Astrocyte (in vitro differentiated cells and primary cell): Measurements from ENCODE around the gene SPTLC3. TPM values are rescaled to one million over a fixed set of nuclear protein-coding genes. Genes with fewer than 3 reads are reported as not detected.

Experiments used
- DNase-seq: peaks from one replicate; pipeline ENCODE4 v3.0.0-alpha.2; 2010; ENCODE audit warnings: low read depth
- FAIRE-seq: peaks from 2 replicates; lab custom pipeline; 2011; peaks lifted over from hg19 to GRCh38; lab: Jason Lieb, UNC
- H2AFZ ChIP-seq: 2 replicates; pipeline ENCODE4 v1.6.0; 2012; ENCODE audit warnings: low read depth, low read length, inconsistent platforms
- H3K27ac ChIP-seq: 2 replicates; pipeline ENCODE4 v1.5.1; 2011; ENCODE audit warnings: low read depth, low read length, inconsistent platforms
- H3K27me3 ChIP-seq: 2 replicates; pipeline ENCODE4 v1.6.0; 2011; ENCODE audit warnings: low read length, inconsistent platforms; ENCODE audit not compliant: insufficient read depth
- H3K36me3 ChIP-seq: 2 replicates; pipeline ENCODE4 v1.5.1; 2011; ENCODE audit warnings: low read length, inconsistent platforms; ENCODE audit not compliant: insufficient read depth
- H3K4me1 ChIP-seq: 2 replicates; pipeline ENCODE4 v1.5.1; 2011; ENCODE audit warnings: low read length, inconsistent platforms; ENCODE audit not compliant: insufficient read depth
- H3K4me2 ChIP-seq: 2 replicates; pipeline ENCODE4 v1.6.0; 2012; ENCODE audit warnings: low read length, inconsistent platforms
- H3K4me3 ChIP-seq: 2 replicates; pipeline ENCODE4 v1.5.1; 2011; ENCODE audit warnings: low read depth, mild to moderate bottlenecking, low read length, inconsistent platforms; ENCODE audit not compliant: insufficient read depth
- H3K79me2 ChIP-seq: 2 replicates; pipeline ENCODE4 v1.6.0; 2012; ENCODE audit warnings: mild to moderate bottlenecking, low read length, inconsistent platforms; ENCODE audit not compliant: insufficient read depth
- H3K9ac ChIP-seq: 2 replicates; pipeline ENCODE4 v1.6.0; 2012; ENCODE audit warnings: mild to moderate bottlenecking, low read length, inconsistent platforms
- H3K9me3 ChIP-seq: 2 replicates; pipeline ENCODE4 v1.5.1; 2012; ENCODE audit warnings: low read depth, mild to moderate bottlenecking, low read length, inconsistent platforms; ENCODE audit not compliant: insufficient read depth
- H4K20me1 ChIP-seq: 2 replicates; pipeline ENCODE4 v1.6.0; 2012; ENCODE audit warnings: low read length, inconsistent platforms; ENCODE audit not compliant: insufficient read depth
- H3K27ac Mint-ChIP-seq: one replicate; pipeline ENCODE4 v1.8.0; 2021; ENCODE audit warnings: mild to moderate bottlenecking, mixed read lengths; ENCODE audit not compliant: unreplicated experiment
- H3K27me3 Mint-ChIP-seq: one replicate; pipeline ENCODE4 v1.8.0; 2021; ENCODE audit warnings: low read depth, mixed read lengths; ENCODE audit not compliant: unreplicated experiment
- H3K36me3 Mint-ChIP-seq: one replicate; pipeline ENCODE4 v1.8.0; 2021; ENCODE audit warnings: low read depth, mixed read lengths; ENCODE audit not compliant: unreplicated experiment
- H3K4me1 Mint-ChIP-seq: one replicate; pipeline ENCODE4 v1.8.0; 2021; ENCODE audit warnings: low read depth, mixed read lengths; ENCODE audit not compliant: unreplicated experiment
- H3K4me3 Mint-ChIP-seq: one replicate; pipeline ENCODE4 v1.8.0; 2021; ENCODE audit warnings: mild to moderate bottlenecking, moderate library complexity, mixed read lengths; ENCODE audit not compliant: unreplicated experiment
- H3K9me3 Mint-ChIP-seq: one replicate; pipeline ENCODE4 v1.8.0; 2021; ENCODE audit warnings: mild to moderate bottlenecking, mixed read lengths; ENCODE audit not compliant: unreplicated experiment
- EZH2 ChIP-seq: IDR thresholded peaks from 2 replicates; pipeline ENCODE4 v1.6.1; 2012; ENCODE audit warnings: mild to moderate bottlenecking, low read length, inconsistent platforms; ENCODE audit not compliant: insufficient read depth
- total RNA-seq: library from RNA; stranded (reverse); gene quantifications from 2 replicates; pipeline ENCODE4 v1.2.1, GENCODE V29; 2021
- TF ChIP-seq, protein P1 (sequence below): IDR thresholded peaks from 2 replicates; pipeline ENCODE4 v1.5.1; 2011; ENCODE audit warnings: low read depth, mild to moderate bottlenecking, inconsistent platforms, low read length, moderate library complexity; ENCODE audit not compliant: insufficient read depth

SPTLC3 gene
- total RNA-seq, 1 donor from 2014 or later = 5.7 TPM

DNA sequence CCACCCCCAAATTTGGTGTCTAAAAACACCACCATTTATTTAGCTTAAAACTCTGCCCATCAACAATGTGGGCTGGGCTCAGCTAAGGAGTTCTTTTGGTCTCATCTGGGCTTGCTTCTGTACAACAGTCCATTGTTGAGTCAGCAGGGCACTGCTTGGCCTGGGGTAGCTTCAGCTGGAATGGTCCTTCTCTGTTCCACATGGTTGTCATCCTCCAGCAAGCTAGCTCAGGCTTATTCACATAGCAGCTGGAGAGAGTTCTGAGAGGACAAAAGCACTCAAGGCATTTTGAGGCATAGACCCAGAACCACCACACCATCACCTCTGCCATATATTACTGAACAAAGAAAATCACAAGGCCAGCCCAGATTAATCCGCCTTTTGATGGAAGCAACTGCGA is 116.7 kb downstream of the SPTLC3 start:
- H3K27me3 ChIP-seq = no peaks in the 10 kb centered on the region
- H3K4me1 ChIP-seq = no peaks in the 10 kb centered on the region
- H3K9me3 ChIP-seq = no peaks in the 10 kb centered on the region
- Mint-ChIP-seq H3K36me3 (peaks cover 2% of the 10 kb centered on the region), H3K9me3 (no peaks in the 10 kb centered on the region), H3K27me3 (peaks cover 3% of the 10 kb centered on the region), H3K4me1 (no peaks in the 10 kb centered on the region), H3K4me3 (no peak overlapping the region), H3K27ac (no peak overlapping the region)
- FAIRE-seq = no peak
- no peaks in the 10 kb centered on the region for H3K79me2 ChIP-seq
- H3K4me3 ChIP-seq = no peak overlapping the region
- no peaks in the 10 kb centered on the region for H4K20me1 ChIP-seq
- H3K4me2 ChIP-seq = no peak overlapping the region
- no peak overlapping the region for H3K9ac ChIP-seq
- H3K36me3 ChIP-seq = no peaks in the 10 kb centered on the region
- no peak for TF ChIP-seq EZH2
- TF ChIP-seq, protein P1, sequence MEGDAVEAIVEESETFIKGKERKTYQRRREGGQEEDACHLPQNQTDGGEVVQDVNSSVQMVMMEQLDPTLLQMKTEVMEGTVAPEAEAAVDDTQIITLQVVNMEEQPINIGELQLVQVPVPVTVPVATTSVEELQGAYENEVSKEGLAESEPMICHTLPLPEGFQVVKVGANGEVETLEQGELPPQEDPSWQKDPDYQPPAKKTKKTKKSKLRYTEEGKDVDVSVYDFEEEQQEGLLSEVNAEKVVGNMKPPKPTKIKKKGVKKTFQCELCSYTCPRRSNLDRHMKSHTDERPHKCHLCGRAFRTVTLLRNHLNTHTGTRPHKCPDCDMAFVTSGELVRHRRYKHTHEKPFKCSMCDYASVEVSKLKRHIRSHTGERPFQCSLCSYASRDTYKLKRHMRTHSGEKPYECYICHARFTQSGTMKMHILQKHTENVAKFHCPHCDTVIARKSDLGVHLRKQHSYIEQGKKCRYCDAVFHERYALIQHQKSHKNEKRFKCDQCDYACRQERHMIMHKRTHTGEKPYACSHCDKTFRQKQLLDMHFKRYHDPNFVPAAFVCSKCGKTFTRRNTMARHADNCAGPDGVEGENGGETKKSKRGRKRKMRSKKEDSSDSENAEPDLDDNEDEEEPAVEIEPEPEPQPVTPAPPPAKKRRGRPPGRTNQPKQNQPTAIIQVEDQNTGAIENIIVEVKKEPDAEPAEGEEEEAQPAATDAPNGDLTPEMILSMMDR = no peak
- H3K27ac ChIP-seq = no peak overlapping the region
- no peak for DNase-seq
- no peak overlapping the region for H2AFZ ChIP-seq

DNA sequence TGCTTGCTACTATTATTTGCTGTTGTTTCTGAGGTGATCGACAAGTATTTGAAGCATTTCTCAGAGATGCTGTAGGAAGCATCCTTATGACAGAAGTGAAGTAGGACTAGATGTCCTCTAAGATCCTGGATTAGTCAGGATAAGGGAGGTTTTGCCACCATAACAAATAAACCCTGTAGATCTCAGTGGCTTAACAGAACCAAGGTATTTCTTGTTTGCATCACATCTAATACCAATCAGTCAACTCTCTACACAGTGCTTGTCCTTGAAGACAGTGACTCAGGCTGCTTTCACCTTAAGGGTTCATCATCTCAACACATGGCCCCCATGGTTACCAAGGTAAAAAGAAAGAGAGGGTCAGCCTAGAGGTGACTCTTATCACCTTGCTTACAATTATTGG is 119.4 kb downstream of the SPTLC3 start:
- H3K4me3 ChIP-seq = no peak overlapping the region
- no peaks in the 10 kb centered on the region for H3K4me1 ChIP-seq
- H3K9me3 Mint-ChIP-seq = peaks cover 3% of the 10 kb centered on the region
- H3K4me1 Mint-ChIP-seq = no peaks in the 10 kb centered on the region
- no peak overlapping the region for H3K4me3 Mint-ChIP-seq
- no peak for FAIRE-seq
- H3K36me3 Mint-ChIP-seq = peaks cover 2% of the 10 kb centered on the region
- H3K27me3 Mint-ChIP-seq = peaks cover 16% of the 10 kb centered on the region
- TF ChIP-seq, protein P1 = no peak
- TF ChIP-seq EZH2 = no peak
- no peak overlapping the region for H3K27ac ChIP-seq
- no peaks in the 10 kb centered on the region for H3K79me2 ChIP-seq
- H3K36me3 ChIP-seq = no peaks in the 10 kb centered on the region
- H3K4me2 ChIP-seq = no peak overlapping the region
- no peak overlapping the region for H3K9ac ChIP-seq
- H3K9me3 ChIP-seq = no peaks in the 10 kb centered on the region
- H3K27me3 ChIP-seq = no peaks in the 10 kb centered on the region
- H3K27ac Mint-ChIP-seq = no peak overlapping the region
- H4K20me1 ChIP-seq = no peaks in the 10 kb centered on the region
- H2AFZ ChIP-seq = no peak overlapping the region
- DNase-seq = no peak

DNA sequence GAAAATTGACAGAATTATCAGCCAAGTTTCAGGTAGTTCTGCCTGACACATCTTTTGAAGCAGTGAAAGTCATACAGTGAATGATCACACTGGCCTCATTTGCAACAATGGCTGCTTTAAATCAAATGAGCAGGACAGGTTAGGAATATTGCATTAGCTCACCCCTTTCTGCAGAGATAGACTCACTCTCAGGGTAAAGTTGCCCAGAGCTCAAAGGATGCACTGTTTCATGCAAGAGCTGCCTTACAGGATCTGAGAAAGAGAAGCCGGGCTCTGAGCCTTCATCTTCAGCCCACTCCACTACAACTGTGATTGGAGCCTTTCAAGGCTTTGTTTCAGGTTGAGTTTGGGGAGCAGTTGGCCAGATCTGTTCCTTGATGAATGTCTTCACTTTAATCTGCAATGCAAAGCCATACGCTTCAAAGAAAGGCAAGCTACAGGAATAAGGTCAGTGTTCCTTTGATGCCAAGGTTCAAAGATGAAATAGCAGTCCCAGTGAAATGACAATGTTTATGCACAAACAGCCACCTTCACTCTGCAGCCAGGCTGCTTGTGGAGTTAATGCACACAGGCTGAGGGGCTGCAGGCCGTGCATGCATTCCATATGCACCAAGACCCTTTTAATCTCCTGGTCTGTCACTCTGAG is 121.4 kb downstream of the SPTLC3 start:
- H3K4me3 Mint-ChIP-seq = no peak overlapping the region
- no peak for TF ChIP-seq EZH2
- TF ChIP-seq, protein P1 = no peak
- no peaks in the 10 kb centered on the region for H3K4me1 Mint-ChIP-seq
- no peak for FAIRE-seq
- H3K27me3 Mint-ChIP-seq = peaks cover 19% of the 10 kb centered on the region
- Histone ChIP-seq H3K9ac (no peak overlapping the region), H3K27me3 (no peaks in the 10 kb centered on the region), H3K27ac (no peak overlapping the region), H3K36me3 (no peaks in the 10 kb centered on the region), H2AFZ (no peak overlapping the region), H3K79me2 (no peaks in the 10 kb centered on the region), H4K20me1 (no peaks in the 10 kb centered on the region), H3K4me3 (no peak overlapping the region), H3K4me2 (no peak overlapping the region), H3K9me3 (no peaks in the 10 kb centered on the region), H3K4me1 (no peaks in the 10 kb centered on the region)
- no peak overlapping the region for H3K27ac Mint-ChIP-seq
- H3K36me3 Mint-ChIP-seq = no peaks in the 10 kb centered on the region
- DNase-seq = no peak
- peaks cover 3% of the 10 kb centered on the region for H3K9me3 Mint-ChIP-seq
